Loucy (cell line): ENCODE measurements around the gene IL18BP.

Source experiments
- CTCF ChIP-seq: fragments of 200-600 bp; sonication (generic); conservative IDR thresholded peaks from 2 replicates; pipeline ENCODE4 v1.5.1; 2014; ENCODE audit warnings: mild to moderate bottlenecking, antibody characterized with exemption, low read length
- EZH2phosphoT487 ChIP-seq: fragments of 200-600 bp; IDR thresholded peaks from 2 replicates; pipeline ENCODE4 v1.6.1; 2018; ENCODE audit warnings: antibody characterized with exemption, mild to moderate bottlenecking, moderate library complexity, borderline replicate concordance

- TF ChIP-seq CTCF (no peak), EZH2phosphoT487 (no peak)
Observed at GRCh38 chr11:72026090-72026489, 27.4 kb downstream of the IL18BP start.
